RWPE2 (cell line): ENCODE measurements around the gene KRAS.

Experiments used
- ATAC-seq: fragments of 200-7000 bp; cut with Tn5 transposase; 3 replicates; pipeline ENCODE4 v1.9.1; 2021; ENCODE audit warnings: low read depth
- DNase-seq: peaks from one replicate; pipeline ENCODE4 v3.0.0-alpha.2; 2020; ENCODE audit warnings: low spot score
- H3K27ac ChIP-seq: fragments of 450-650 bp; 2 replicates; pipeline ENCODE4 v1.5.1; 2017; ENCODE audit warnings: mild to moderate bottlenecking; ENCODE audit not compliant: poor library complexity, severe bottlenecking
- H3K27me3 ChIP-seq: fragments of 250-450 bp; sonication (Bioruptor Pico); 2 replicates; pipeline ENCODE4 v1.5.1; 2021; ENCODE audit warnings: mild to moderate bottlenecking, moderate library complexity; ENCODE audit not compliant: insufficient read depth, poor library complexity, severe bottlenecking
- H3K36me3 ChIP-seq: fragments of 250-450 bp; sonication (Bioruptor Pico); 2 replicates; pipeline ENCODE4 v1.5.1; 2020; ENCODE audit warnings: low read depth, mild to moderate bottlenecking, moderate library complexity
- H3K4me1 ChIP-seq: fragments of 250-450 bp; sonication (Bioruptor Pico); 2 replicates; pipeline ENCODE4 v1.5.1; 2021; ENCODE audit warnings: mild to moderate bottlenecking, moderate library complexity; ENCODE audit not compliant: insufficient read depth, poor library complexity, severe bottlenecking
- H3K4me3 ChIP-seq: fragments of 250-450 bp; sonication (Bioruptor Pico); 2 replicates; pipeline ENCODE4 v1.5.1; 2021; ENCODE audit warnings: mild to moderate bottlenecking, moderate library complexity; ENCODE audit not compliant: severe bottlenecking
- H3K9me3 ChIP-seq: fragments of 250-450 bp; sonication (Bioruptor Pico); 2 replicates; pipeline ENCODE4 v1.5.1; 2021; ENCODE audit warnings: mild to moderate bottlenecking, moderate library complexity; ENCODE audit not compliant: severe bottlenecking
- TF ChIP-seq, protein P1 (sequence below): fragments of 450-650 bp; IDR thresholded peaks from one replicate; pipeline ENCODE4 v1.5.1; 2017; ENCODE audit warnings: mild to moderate bottlenecking, moderate library complexity; ENCODE audit not compliant: poor library complexity, severe bottlenecking

Gene KRAS

DNA sequence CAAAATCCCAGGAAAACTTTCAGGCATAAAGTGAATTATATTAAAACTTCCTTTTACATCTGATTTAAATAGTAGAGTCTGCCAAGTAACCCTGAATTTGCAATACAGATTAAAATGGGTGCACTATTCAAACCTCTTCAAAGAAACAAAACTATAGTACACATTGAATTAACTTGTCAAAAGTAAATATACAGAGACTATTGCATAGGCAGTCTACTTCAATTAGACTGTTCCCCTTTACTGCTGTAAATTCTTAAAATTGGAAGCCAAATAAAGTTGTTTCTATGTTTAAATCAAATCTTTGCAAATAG is 7.1 kb downstream of the KRAS start:
- no peaks in the 10 kb centered on the region for H3K4me1 ChIP-seq
- no peaks in the 10 kb centered on the region for H3K27me3 ChIP-seq
- no peaks in the 10 kb centered on the region; the same call in 1 of the 2 replicates for H3K36me3 ChIP-seq
- TF ChIP-seq, protein P1, sequence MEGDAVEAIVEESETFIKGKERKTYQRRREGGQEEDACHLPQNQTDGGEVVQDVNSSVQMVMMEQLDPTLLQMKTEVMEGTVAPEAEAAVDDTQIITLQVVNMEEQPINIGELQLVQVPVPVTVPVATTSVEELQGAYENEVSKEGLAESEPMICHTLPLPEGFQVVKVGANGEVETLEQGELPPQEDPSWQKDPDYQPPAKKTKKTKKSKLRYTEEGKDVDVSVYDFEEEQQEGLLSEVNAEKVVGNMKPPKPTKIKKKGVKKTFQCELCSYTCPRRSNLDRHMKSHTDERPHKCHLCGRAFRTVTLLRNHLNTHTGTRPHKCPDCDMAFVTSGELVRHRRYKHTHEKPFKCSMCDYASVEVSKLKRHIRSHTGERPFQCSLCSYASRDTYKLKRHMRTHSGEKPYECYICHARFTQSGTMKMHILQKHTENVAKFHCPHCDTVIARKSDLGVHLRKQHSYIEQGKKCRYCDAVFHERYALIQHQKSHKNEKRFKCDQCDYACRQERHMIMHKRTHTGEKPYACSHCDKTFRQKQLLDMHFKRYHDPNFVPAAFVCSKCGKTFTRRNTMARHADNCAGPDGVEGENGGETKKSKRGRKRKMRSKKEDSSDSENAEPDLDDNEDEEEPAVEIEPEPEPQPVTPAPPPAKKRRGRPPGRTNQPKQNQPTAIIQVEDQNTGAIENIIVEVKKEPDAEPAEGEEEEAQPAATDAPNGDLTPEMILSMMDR, result no peak
- DNase-seq, result no peak
- H3K4me3 ChIP-seq, result no peak overlapping the region
- H3K27ac ChIP-seq, result no peak overlapping the region
- H3K9me3 ChIP-seq, result no peaks in the 10 kb centered on the region
- no peak for ATAC-seq

DNA sequence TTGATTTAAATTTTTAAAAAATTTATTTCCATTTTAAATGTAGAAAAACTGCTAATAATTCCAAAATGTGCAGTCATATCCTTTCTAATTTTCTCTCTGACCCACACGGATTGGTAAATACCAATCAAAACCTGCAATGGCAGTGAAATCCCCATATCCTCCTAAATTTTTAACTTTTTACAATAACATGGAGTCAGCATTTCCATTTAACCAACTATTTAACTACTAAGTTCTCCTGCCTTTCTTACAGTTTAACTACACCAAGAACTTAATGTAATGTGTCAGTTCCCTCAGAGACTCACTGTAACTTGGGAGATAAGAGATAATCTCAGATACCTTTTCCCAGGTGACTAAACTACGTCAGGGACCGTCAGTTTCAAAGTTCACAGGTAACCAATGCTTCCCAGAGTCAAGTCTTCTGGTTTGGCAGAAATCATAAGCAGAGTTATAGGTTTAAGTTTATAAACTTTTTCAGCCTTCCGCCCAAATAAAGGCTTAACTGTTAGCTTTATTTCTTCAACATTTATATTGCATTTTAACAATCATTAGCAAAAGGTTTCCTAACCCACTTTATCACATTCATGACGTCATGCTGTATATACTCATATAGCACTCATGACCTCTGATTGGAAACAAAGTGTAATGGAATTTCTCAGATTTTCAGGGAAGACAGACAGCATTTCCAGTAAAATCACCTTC is 7.6 kb downstream of the KRAS start:
- no peak overlapping the region for H3K27ac ChIP-seq
- no peaks in the 10 kb centered on the region; the same call in 1 of the 2 replicates for H3K36me3 ChIP-seq
- DNase-seq (no peak), ATAC-seq (no peak)
- TF ChIP-seq, protein P1, result no peak
- H3K4me1 ChIP-seq, result no peaks in the 10 kb centered on the region
- H3K27me3 ChIP-seq, result no peaks in the 10 kb centered on the region
- no peak overlapping the region for H3K4me3 ChIP-seq
- no peaks in the 10 kb centered on the region for H3K9me3 ChIP-seq

DNA sequence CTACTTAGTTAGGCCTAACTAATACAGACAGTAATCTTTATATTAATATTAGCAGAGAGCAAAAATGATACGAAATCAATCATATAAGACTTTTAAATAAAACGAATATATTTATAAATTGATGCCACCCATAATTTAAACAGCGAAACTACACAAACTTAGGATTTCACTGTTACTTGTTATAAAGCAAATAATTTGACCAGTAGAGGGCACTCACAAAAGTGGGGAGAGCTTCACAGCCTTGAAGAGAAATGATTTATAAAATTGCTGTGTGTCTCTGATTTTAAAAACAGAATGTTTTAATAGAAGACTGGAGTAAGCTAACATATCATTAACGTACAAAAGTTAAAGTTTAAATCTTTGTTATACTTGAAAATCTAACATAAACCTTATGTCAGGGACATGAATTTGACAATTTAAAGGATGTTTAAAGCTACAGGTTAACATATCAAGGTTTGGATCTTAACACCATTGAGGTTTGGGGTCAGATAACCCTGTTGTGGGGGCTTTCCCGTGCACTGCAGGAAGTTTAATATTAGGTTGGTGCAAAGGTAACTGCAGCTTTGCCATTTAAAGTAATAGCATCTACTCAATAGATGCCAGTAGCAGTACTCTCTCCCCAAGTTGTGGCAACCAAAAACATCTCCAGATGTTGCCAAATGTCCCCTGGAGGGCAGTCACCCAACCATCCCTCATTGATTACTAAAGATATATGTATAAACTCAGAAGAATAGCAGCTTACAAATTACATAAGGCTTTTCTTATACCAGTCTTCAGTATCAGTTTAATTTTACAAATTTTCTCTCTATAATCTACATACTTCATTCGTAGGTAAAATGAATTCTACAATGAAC is 9.3 kb downstream of the KRAS start:
- H3K4me3 ChIP-seq, result no peak overlapping the region
- no peaks in the 10 kb centered on the region for H3K4me1 ChIP-seq
- H3K9me3 ChIP-seq, result no peaks in the 10 kb centered on the region
- no peak for DNase-seq
- H3K36me3 ChIP-seq, result no peaks in the 10 kb centered on the region; the same call in 1 of the 2 replicates
- no peak overlapping the region for H3K27ac ChIP-seq
- no peak for ATAC-seq
- TF ChIP-seq, protein P1, result peak; percentile 76
- no peaks in the 10 kb centered on the region for H3K27me3 ChIP-seq

DNA sequence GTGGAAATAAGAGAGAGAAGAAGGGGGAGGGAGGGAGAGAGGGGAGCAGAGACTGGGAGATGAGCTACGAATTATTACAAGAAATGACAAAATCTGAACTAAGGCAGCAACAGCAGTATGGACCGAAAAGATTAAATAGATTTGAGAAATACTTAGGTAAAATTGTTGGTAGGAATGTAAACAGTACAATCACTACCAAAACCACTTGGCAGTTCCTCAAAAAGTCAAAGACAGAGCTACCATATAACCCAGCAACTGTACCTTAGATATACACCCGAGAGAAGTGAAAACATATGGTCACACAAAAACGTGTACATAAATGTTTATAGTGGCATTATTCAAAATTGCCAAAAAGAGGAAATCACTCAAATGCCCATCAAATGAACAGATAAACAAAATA is 14.1 kb downstream of the KRAS start:
- Histone ChIP-seq H3K36me3 (no peaks in the 10 kb centered on the region), H3K4me3 (no peak overlapping the region), H3K27me3 (no peaks in the 10 kb centered on the region), H3K4me1 (no peaks in the 10 kb centered on the region), H3K27ac (no peak overlapping the region), H3K9me3 (no peaks in the 10 kb centered on the region)
- TF ChIP-seq, protein P1, result no peak
- no peak for DNase-seq
- no peak for ATAC-seq

DNA sequence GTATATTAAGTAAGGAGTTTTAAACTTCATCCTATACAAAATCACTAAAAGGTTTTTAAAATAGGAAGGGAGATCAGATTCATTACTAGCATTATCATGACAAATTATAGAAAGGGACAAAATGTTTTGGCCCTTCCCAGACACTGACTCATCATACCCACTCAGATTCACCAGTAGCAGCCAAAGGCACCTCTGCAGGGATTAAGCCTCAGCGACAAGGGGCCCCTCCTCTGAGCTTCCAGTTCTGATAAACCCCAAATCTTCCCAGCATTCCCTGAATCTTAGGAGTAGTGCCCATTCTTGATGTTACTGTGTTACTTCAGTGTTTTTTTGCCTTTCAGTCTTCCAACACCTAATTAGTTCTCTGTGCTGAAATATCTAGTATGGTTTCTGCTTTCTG is 14.5 kb downstream of the KRAS start:
- no peak for ATAC-seq
- Histone ChIP-seq H3K27ac (no peak overlapping the region), H3K9me3 (no peaks in the 10 kb centered on the region), H3K36me3 (no peaks in the 10 kb centered on the region), H3K27me3 (no peaks in the 10 kb centered on the region), H3K4me3 (no peak overlapping the region), H3K4me1 (no peaks in the 10 kb centered on the region)
- no peak for DNase-seq
- TF ChIP-seq, protein P1, result no peak
